HEK293 (cell line): ENCODE data around the gene CCDC141.

ENCODE experiments used
- CTCF ChIA-PET: fragments of 350-600 bp; formaldehyde crosslinking; extraction: SDS; loops from one replicate; lab custom pipeline; 2021; ENCODE audit warnings: antibody characterized with exemption; lab: Yijun Ruan, JAX
- POLR2A ChIA-PET: fragments of 300-600 bp; formaldehyde crosslinking; extraction: SDS; loops from one replicate; lab custom pipeline; 2020; ENCODE audit warnings: antibody characterized with exemption, inconsistent platforms; lab: Yijun Ruan, JAX
- H3K27ac ChIP-seq: fragments of 200-500 bp; sonication (Bioruptor generic); 2 replicates; pipeline ENCODE4 v1.5.1; 2014; ENCODE audit warnings: low read depth, low read length, control low read depth, inconsistent platforms; ENCODE audit errors: extremely low read depth
- H3K36me3 ChIP-seq, 2 experiments: fragments of 200-500 bp in 1 of 2; sonication (Bioruptor generic) in 1 of 2; 1 replicate in 1 of 2; 2 replicates in 1 of 2; pipeline ENCODE4 v1.5.1; 2014 to 2017; ENCODE audit warnings: inconsistent platforms in 2 of 2, low read length in 2 of 2; ENCODE audit not compliant: control insufficient read depth in 2 of 2, insufficient read depth in 1 of 2
- H3K4me1 ChIP-seq: fragments of 200-500 bp; sonication (Bioruptor generic); 2 replicates; pipeline ENCODE4 v1.5.1; 2014; ENCODE audit warnings: mild to moderate bottlenecking, low read length, inconsistent platforms; ENCODE audit not compliant: control insufficient read depth, insufficient read depth
- H3K4me3 ChIP-seq: 2 replicates; pipeline ENCODE4 v1.5.1; 2011; ENCODE audit warnings: low read depth, mild to moderate bottlenecking, control low read depth, low read length, moderate library complexity
- H3K9me3 ChIP-seq: fragments of 200-500 bp; sonication (Bioruptor generic); 2 replicates; pipeline ENCODE4 v1.5.1; 2014; ENCODE audit warnings: low read depth, low read length, inconsistent platforms; ENCODE audit not compliant: control insufficient read depth, insufficient read depth
- FEZF1 ChIP-seq: fragments of 450-650 bp; formaldehyde crosslinking; IDR thresholded peaks from 2 replicates; pipeline ENCODE4 v1.5.1; 2016; ENCODE audit warnings: missing biosample characterization, missing genetic modification characterization
- HOXA7 ChIP-seq: sonication (generic); formaldehyde crosslinking; IDR thresholded peaks from 2 replicates; pipeline ENCODE4 v1.8.1; 2022; ENCODE audit warnings: missing genetic modification reagents, borderline replicate concordance
- HOXD13 ChIP-seq: sonication (generic); formaldehyde crosslinking; IDR thresholded peaks from 2 replicates; pipeline ENCODE4 v1.8.0; 2022; ENCODE audit warnings: missing genetic modification reagents, borderline replicate concordance
- ZFP69B ChIP-seq: fragments of 450-650 bp; formaldehyde crosslinking; IDR thresholded peaks from 2 replicates; pipeline ENCODE4 v1.5.1; 2016; ENCODE audit warnings: missing biosample characterization, missing genetic modification characterization
- ZNF174 ChIP-seq: fragments of 450-650 bp; formaldehyde crosslinking; IDR thresholded peaks from 2 replicates; pipeline ENCODE4 v1.5.0; 2017; ENCODE audit warnings: missing biosample characterization, mild to moderate bottlenecking, missing genetic modification characterization
- ZNF214 ChIP-seq: fragments of 450-650 bp; formaldehyde crosslinking; IDR thresholded peaks from 2 replicates; pipeline ENCODE4 v1.5.1; 2017; ENCODE audit warnings: missing biosample characterization, mild to moderate bottlenecking, missing genetic modification characterization, borderline replicate concordance
- ZNF433 ChIP-seq: fragments of 450-650 bp; formaldehyde crosslinking; IDR thresholded peaks from 2 replicates; pipeline ENCODE4 v1.5.1; 2016; ENCODE audit warnings: missing biosample characterization, missing genetic modification characterization, low read depth
- ZNF549 ChIP-seq: fragments of 450-650 bp; IDR thresholded peaks from 2 replicates; pipeline ENCODE4 v1.5.1; 2018; ENCODE audit warnings: missing biosample characterization, missing genetic modification characterization, mild to moderate bottlenecking, inconsistent platforms, moderate library complexity
- ZNF558 ChIP-seq: fragments of 450-650 bp; formaldehyde crosslinking; IDR thresholded peaks from 2 replicates; pipeline ENCODE4 v1.5.1; 2016; ENCODE audit warnings: missing biosample characterization, missing genetic modification characterization
- ZNF600 ChIP-seq: fragments of 450-650 bp; formaldehyde crosslinking; IDR thresholded peaks from 2 replicates; pipeline ENCODE4 v1.5.1; 2016; ENCODE audit warnings: missing biosample characterization, missing genetic modification characterization
- ZNF776 ChIP-seq: fragments of 450-650 bp; formaldehyde crosslinking; IDR thresholded peaks from 2 replicates; pipeline ENCODE4 v1.5.0; 2017; ENCODE audit warnings: missing biosample characterization, missing genetic modification characterization, borderline replicate concordance
- TF ChIP-seq, protein P1 (sequence below): IDR thresholded peaks from 2 replicates; pipeline ENCODE4 v1.6.1; 2011; ENCODE audit warnings: mild to moderate bottlenecking, low read depth, low read length, borderline replicate concordance
- TF ChIP-seq, protein P2 (sequence below): fragments of 450-650 bp; formaldehyde crosslinking; IDR thresholded peaks from 2 replicates; pipeline ENCODE4 v1.5.1; 2016; ENCODE audit warnings: missing biosample characterization, missing genetic modification characterization
- TF ChIP-seq, protein P3 (sequence below): fragments of 450-650 bp; formaldehyde crosslinking; IDR thresholded peaks from 2 replicates; pipeline ENCODE4 v1.5.1; 2016; ENCODE audit warnings: missing biosample characterization, missing genetic modification characterization
- TF ChIP-seq, protein P4 (sequence below): fragments of 450-650 bp; formaldehyde crosslinking; IDR thresholded peaks from 2 replicates; pipeline ENCODE4; 2016; ENCODE audit warnings: missing biosample characterization, missing genetic modification characterization
- TF ChIP-seq, protein P5 (sequence below): fragments of 450-650 bp; formaldehyde crosslinking; conservative IDR thresholded peaks from 2 replicates; pipeline ENCODE4 v1.5.1; 2016; ENCODE audit warnings: low read depth, missing biosample characterization, missing genetic modification characterization
- TF ChIP-seq, protein P6 (sequence below): fragments of 450-650 bp; formaldehyde crosslinking; IDR thresholded peaks from 2 replicates; pipeline ENCODE4 v1.5.1; 2016; ENCODE audit warnings: missing biosample characterization, missing genetic modification characterization
- TF ChIP-seq, protein P7 (sequence below): fragments of 450-650 bp; formaldehyde crosslinking; IDR thresholded peaks from 2 replicates; pipeline ENCODE4 v1.5.1; 2016; ENCODE audit warnings: missing biosample characterization, missing genetic modification characterization

Gene CCDC141

DNA sequence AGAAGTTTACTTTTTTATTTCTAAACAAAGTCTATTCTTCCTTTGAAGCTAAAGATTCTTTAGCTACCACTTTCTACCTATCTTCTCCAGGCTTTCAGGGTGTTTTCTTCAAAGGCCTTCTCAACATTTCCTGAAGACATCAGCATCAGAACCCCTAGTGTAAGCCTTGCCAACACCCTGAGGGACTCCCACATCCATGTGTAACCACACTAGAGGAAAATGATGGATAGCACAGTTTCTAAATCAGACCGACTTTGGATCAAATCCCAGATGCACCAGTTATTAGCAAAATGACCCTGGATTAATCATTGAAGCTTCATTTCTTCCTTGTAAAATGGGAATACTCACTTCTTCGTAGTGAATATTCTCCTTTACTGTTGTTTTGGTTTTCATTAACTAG is 238.0 kb downstream of the CCDC141 start:
- Histone ChIP-seq H3K4me3 (no peak overlapping the region), H3K36me3 (no peaks in the 10 kb centered on the region), H3K27ac (no peak overlapping the region), H3K4me1 (no peaks in the 10 kb centered on the region), H3K9me3 (no peaks in the 10 kb centered on the region)
- no peak for TF ChIP-seq ZNF600 (tag by site-specific recombination)
- TF ChIP-seq HOXA7 (CRISPR knock-in tag): no peak
- TF ChIP-seq, protein P1, sequence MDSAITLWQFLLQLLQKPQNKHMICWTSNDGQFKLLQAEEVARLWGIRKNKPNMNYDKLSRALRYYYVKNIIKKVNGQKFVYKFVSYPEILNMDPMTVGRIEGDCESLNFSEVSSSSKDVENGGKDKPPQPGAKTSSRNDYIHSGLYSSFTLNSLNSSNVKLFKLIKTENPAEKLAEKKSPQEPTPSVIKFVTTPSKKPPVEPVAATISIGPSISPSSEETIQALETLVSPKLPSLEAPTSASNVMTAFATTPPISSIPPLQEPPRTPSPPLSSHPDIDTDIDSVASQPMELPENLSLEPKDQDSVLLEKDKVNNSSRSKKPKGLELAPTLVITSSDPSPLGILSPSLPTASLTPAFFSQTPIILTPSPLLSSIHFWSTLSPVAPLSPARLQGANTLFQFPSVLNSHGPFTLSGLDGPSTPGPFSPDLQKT: no peak
- TF ChIP-seq, protein P2, sequence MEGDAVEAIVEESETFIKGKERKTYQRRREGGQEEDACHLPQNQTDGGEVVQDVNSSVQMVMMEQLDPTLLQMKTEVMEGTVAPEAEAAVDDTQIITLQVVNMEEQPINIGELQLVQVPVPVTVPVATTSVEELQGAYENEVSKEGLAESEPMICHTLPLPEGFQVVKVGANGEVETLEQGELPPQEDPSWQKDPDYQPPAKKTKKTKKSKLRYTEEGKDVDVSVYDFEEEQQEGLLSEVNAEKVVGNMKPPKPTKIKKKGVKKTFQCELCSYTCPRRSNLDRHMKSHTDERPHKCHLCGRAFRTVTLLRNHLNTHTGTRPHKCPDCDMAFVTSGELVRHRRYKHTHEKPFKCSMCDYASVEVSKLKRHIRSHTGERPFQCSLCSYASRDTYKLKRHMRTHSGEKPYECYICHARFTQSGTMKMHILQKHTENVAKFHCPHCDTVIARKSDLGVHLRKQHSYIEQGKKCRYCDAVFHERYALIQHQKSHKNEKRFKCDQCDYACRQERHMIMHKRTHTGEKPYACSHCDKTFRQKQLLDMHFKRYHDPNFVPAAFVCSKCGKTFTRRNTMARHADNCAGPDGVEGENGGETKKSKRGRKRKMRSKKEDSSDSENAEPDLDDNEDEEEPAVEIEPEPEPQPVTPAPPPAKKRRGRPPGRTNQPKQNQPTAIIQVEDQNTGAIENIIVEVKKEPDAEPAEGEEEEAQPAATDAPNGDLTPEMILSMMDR (tag by site-specific recombination): no peak
- TF ChIP-seq, protein P3, sequence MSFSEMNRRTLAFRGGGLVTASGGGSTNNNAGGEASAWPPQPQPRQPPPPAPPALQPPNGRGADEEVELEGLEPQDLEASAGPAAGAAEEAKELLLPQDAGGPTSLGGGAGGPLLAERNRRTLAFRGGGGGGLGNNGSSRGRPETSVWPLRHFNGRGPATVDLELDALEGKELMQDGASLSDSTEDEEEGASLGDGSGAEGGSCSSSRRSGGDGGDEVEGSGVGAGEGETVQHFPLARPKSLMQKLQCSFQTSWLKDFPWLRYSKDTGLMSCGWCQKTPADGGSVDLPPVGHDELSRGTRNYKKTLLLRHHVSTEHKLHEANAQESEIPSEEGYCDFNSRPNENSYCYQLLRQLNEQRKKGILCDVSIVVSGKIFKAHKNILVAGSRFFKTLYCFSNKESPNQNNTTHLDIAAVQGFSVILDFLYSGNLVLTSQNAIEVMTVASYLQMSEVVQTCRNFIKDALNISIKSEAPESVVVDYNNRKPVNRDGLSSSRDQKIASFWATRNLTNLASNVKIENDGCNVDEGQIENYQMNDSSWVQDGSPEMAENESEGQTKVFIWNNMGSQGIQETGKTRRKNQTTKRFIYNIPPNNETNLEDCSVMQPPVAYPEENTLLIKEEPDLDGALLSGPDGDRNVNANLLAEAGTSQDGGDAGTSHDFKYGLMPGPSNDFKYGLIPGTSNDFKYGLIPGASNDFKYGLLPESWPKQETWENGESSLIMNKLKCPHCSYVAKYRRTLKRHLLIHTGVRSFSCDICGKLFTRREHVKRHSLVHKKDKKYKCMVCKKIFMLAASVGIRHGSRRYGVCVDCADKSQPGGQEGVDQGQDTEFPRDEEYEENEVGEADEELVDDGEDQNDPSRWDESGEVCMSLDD: no peak
- no peak for TF ChIP-seq ZNF174 (tag by site-specific recombination)
- TF ChIP-seq, protein P4, sequence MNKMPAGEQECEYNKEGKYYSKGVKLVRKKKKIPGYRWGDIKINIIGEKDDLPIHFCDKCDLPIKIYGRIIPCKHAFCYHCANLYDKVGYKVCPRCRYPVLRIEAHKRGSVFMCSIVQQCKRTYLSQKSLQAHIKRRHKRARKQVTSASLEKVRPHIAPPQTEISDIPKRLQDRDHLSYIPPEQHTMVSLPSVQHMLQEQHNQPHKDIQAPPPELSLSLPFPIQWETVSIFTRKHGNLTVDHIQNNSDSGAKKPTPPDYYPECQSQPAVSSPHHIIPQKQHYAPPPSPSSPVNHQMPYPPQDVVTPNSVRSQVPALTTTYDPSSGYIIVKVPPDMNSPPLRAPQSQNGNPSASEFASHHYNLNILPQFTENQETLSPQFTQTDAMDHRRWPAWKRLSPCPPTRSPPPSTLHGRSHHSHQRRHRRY (tag by site-specific recombination): no peak
- no peak for TF ChIP-seq HOXD13 (CRISPR knock-in tag)
- TF ChIP-seq, protein P5, sequence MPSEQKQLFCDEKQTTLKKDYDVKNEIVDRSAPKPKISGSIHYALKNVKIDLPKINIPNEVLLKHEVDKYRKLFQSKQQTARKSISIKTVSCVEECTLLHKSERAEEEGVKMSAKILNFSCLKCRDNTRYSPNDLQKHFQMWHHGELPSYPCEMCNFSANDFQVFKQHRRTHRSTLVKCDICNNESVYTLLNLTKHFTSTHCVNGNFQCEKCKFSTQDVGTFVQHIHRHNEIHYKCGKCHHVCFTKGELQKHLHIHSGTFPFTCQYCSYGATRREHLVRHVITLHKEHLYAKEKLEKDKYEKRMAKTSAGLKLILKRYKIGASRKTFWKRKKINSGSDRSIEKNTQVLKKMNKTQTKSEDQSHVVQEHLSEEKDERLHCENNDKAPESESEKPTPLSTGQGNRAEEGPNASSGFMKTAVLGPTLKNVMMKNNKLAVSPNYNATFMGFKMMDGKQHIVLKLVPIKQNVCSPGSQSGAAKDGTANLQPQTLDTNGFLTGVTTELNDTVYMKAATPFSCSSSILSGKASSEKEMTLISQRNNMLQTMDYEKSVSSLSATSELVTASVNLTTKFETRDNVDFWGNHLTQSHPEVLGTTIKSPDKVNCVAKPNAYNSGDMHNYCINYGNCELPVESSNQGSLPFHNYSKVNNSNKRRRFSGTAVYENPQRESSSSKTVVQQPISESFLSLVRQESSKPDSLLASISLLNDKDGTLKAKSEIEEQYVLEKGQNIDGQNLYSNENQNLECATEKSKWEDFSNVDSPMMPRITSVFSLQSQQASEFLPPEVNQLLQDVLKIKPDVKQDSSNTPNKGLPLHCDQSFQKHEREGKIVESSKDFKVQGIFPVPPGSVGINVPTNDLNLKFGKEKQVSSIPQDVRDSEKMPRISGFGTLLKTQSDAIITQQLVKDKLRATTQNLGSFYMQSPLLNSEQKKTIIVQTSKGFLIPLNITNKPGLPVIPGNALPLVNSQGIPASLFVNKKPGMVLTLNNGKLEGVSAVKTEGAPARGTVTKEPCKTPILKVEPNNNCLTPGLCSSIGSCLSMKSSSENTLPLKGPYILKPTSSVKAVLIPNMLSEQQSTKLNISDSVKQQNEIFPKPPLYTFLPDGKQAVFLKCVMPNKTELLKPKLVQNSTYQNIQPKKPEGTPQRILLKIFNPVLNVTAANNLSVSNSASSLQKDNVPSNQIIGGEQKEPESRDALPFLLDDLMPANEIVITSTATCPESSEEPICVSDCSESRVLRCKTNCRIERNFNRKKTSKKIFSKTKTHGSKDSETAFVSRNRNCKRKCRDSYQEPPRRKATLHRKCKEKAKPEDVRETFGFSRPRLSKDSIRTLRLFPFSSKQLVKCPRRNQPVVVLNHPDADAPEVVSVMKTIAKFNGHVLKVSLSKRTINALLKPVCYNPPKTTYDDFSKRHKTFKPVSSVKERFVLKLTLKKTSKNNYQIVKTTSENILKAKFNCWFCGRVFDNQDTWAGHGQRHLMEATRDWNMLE (tag by site-specific recombination): no peak
- no peak for TF ChIP-seq FEZF1 (tag by site-specific recombination)
- TF ChIP-seq, protein P6, sequence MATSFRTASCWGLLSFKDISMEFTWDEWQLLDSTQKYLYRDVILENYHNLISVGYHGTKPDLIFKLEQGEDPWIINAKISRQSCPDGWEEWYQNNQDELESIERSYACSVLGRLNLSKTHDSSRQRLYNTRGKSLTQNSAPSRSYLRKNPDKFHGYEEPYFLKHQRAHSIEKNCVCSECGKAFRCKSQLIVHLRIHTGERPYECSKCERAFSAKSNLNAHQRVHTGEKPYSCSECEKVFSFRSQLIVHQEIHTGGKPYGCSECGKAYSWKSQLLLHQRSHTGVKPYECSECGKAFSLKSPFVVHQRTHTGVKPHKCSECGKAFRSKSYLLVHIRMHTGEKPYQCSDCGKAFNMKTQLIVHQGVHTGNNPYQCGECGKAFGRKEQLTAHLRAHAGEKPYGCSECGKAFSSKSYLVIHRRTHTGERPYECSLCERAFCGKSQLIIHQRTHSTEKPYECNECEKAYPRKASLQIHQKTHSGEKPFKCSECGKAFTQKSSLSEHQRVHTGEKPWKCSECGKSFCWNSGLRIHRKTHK (tag by site-specific recombination): no peak
- TF ChIP-seq ZNF433 (tag by site-specific recombination): no peak
- no peak for TF ChIP-seq ZNF558
- no peak for TF ChIP-seq ZFP69B (tag by site-specific recombination)
- TF ChIP-seq ZNF776 (tag by site-specific recombination): no peak
- no peak for TF ChIP-seq ZNF549 (tag by site-specific recombination)
- TF ChIP-seq, protein P7, sequence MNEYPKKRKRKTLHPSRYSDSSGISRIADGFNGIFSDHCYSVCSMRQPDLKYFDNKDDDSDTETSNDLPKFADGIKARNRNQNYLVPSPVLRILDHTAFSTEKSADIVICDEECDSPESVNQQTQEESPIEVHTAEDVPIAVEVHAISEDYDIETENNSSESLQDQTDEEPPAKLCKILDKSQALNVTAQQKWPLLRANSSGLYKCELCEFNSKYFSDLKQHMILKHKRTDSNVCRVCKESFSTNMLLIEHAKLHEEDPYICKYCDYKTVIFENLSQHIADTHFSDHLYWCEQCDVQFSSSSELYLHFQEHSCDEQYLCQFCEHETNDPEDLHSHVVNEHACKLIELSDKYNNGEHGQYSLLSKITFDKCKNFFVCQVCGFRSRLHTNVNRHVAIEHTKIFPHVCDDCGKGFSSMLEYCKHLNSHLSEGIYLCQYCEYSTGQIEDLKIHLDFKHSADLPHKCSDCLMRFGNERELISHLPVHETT (tag by site-specific recombination): no peak
- TF ChIP-seq ZNF214 (tag by site-specific recombination): no peak
- POLR2A ChIA-PET: no interaction called here
- CTCF ChIA-PET: interaction anchor here (0.7 kb wide), 1 partner anchor 883 kb away, joined by 3 read pairs; no protein-coding TSS in a partner anchor
